NCI-H446 treated with DMSO at 0.1 percent for 48 hours (cell line): Measurements from ENCODE around the gene FRK.

Experiments
- DNase-seq: peaks from one replicate; lab custom pipeline; 2025; lab: John Stamatoyannopoulos, UW

The FRK gene

DNA sequence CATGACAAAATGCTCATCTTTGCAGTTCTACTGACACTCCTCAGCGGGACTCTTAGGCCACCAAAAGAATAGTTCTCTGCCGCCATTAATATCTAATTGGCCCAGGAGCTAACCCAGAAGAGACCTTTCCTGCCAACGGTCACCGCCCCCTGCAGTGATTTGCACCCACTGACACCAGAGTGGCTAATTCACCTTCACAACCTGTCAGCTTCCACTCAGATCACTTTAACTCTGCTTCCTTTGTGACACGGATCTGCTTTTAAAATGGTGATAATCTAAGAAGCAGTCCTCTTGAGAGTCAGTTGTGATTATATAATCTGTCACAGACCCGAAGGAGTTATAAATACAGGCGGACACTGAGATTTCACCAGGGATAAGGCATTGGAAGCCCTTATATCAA, 172.8 kb downstream of the FRK start:
- no peak for DNase-seq

DNA sequence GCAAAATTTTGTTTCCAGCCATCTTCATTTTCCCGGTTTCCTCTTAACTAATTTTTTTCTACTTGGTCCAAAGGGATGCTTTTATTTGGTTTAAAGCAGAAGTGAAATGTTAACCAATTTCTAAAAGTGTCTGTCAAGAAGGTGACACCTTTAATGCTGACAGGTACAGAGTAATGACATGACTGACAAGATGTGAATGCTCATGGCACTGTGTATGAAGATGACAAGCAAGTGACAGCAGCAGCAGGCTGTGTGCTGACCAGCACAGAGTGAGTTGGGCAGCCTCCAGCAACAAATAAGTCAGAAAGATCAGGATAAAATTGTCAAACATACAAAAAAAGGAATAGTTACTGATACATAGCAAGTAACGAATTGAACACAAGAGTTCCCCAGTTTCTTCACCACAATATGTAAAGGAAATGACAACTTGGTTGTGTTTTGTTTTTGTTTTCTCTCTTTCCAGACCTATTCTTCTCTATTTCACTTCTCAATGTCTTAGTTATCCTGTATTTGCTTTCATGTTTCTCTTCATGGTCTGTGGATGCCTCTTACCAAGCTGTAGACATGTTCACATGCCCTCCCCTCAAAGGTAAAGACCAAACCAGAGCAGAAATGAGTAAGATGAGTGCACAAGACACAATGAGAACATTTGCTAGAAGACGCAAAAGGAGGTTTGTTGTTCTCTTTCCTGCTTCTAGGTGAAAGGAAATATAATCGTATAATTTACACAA, 174.9 kb downstream of the FRK start:
- DNase-seq = no peak

DNA sequence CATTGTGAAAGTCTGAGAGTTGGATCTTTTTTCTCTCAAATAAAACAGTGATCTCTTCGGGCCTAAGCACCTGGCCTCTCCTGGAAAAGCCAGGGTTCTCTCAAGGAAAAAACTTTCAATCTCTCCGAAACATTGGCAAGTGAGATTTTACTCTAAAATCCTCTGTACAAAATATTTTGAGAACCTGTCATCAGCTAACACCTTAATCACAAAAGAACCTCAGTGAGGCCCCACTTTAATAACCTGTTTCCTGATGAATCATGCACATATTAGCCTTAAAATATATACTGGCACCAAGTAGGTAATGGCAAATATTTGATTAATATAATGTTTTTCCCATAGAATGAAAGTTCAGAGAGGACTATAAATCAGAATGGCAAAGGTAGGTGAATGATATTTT, 177.9 kb downstream of the FRK start:
- no peak for DNase-seq

DNA sequence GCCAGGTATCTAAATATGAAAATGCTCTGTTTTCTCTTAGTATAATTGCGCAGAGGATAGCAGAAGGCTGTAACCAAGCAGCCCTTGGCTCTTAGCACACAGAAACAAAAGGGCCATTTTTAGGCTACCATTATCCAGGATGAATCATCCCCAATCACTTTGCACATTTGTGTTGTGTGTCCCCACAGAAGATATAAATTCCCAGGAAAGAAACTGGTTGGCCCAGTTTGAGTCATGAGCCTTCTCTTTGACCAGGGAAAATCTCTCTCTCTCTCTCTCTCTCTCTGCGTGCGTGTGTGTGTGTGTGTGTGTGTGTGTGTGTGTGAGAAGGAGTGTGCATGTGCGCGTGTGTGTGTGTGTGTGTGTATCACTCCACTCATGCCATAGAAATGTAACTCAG, 178.5 kb downstream of the FRK start:
- peak; percentile 40 for DNase-seq
